HG03378 (cell line): ENCODE measurements around the gene OSM.
A peak's percentile ranks its signal among the peaks of the same experiment; 100 is the strongest.

ENCODE experiments used
- ATAC-seq: cut with Tn5 transposase; IDR thresholded peaks from one replicate; pipeline ENCODE4 v1.9.1; 2021; ENCODE audit warnings: mild to moderate bottlenecking, moderate library complexity; ENCODE audit not compliant: unreplicated experiment

OSM gene

DNA sequence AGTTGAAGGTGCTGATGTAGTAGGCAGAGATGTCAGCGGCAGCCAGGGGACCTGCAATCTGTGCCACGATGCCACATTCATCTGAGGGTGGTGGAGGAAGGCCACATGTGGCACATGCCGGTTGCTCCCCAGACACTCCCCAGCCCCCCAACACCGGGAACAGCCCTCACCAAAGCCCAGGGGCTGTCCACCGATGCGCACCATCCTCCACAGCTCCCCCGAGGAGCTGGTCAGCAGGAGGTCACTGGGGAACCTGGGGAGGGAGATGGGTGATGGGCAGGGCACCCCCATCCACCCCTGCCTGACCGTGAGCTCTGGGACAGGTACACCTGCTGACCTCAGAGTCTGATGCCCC lies 19.2 kb upstream of the OSM start:
- ATAC-seq: no peak

DNA sequence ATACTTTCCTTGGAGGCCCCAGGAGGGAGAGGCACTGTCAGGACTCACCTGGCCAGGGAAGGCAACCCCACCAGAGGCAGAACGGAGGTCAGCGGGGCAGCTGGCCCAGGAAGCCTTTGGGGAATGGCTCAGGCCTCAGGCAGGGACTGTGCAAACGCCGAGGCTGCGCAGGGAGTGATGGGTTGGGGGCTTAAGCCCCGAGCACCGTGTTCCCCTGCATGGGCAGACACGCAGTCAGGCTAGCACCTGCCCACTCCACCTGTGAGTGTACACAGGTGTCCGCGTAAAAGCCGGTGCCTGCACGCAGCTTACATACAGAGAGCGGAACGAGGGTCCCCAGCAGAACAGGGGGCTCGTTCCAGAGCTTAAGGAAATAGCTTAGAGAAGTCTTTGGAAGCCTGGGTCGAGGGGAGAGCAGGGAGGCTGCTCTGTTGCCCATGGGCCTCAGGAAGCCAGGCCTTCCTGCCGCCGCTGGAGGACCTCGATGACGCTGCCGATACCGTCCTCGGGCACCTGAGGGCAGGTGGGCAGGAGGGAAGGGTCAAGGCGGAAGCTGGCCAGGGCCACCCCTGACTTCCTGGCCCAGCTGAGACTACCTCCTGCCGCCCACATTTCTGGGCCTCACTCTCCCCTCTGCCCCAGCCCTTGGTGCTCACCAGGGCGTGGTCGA lies 18.7 kb upstream of the OSM start:
- ATAC-seq: no peak

DNA sequence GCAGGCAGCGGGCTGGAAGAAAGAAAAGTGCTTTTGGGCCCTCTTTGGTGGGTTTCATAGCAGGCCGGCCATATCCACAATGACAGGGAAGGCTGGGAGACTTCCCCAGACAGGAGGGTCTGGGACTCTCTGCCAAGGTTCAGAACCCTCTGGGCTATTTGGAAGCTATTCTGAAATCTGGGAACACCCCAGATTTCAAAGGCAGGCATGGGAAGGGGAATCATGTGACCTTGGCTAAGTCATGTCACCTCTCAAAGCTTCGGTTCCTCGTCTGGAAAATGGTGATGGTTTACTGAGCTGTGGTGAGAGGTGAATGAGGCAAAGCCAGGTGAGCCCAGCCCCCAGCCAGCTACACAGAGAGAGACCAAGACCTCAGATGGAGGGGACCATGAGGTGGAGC lies 18.0 kb upstream of the OSM start:
- no peak for ATAC-seq

DNA sequence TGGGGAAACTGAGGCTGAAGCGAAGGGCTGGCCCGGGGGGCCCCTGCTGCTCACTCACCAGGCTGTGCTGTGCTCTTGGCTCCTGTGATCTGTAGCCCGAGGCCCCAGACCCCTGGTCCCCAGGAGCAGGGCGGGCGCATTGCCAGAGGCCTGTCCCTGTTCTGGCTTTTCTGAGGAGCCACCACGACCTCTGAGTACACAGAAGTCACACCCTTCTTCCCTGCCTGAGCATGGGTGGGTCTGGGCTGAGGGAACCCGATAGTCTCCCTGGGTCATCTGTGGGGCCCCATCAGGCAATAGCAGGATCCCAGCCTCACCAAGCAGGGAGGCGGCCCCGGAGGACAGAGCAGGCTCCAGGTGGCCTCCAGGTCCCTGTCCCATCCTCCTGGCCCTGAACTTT lies 17.5 kb upstream of the OSM start:
- ATAC-seq: no peak

DNA sequence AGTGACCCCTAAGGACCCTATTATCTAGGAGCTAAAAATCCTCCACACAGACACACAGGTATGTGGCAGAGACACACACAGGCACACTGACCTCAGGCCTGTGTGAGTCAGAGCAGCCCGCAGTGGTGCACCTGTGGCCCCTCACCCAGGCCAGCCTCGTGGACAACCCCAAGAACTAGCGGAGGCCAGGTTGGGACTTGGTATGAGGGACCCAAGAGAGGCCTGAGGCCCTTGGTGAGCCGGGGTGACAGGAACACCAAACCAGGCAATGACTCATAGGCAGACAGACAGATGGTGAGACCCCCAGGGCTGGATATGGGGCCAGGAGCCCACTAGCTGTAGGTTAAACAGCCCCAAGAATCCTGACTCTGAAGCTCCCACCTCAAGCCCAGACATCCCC lies 16.7 kb upstream of the OSM start:
- no peak for ATAC-seq

DNA sequence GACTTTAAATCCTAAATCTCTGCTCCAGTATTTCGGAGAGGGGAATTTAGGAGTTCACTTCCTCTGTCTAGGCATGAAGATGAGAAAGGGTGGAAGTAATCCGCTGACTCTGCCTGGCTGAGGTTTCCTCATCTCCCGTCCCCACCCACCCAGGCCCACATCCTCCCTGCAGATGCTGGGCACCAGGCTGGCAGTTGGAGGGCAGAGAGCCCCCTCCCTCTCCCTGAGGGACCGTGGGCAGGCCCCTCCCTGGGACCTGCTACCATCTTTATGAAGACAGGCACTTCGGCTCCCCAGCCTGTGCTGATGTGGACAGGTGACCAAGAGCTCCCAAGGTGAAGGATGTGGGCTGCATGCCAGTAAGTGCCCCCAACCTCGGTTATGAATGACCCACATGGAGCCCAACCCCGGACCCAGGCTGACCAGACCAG lies 16.0 kb upstream of the OSM start:
- no peak for ATAC-seq

DNA sequence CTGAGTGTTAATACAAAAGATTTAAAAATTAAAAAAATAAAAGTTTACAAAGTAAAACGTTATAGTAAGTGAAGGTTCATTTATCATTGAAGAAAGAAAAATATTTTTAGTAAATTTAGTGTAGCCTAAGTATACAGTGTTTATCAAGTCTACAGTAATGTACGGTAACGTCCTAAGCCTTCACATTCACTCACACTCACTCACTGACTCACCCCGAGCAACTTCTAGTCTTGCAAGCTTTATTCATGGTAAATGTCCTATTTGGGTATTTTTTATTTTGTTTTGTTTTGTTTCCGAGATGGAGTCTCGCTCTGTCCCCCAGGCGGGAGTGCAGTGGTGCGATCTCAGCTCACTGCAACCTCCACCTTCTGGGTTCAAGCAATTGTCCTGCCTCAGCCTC lies 13.9 kb upstream of the OSM start:
- no peak for ATAC-seq

DNA sequence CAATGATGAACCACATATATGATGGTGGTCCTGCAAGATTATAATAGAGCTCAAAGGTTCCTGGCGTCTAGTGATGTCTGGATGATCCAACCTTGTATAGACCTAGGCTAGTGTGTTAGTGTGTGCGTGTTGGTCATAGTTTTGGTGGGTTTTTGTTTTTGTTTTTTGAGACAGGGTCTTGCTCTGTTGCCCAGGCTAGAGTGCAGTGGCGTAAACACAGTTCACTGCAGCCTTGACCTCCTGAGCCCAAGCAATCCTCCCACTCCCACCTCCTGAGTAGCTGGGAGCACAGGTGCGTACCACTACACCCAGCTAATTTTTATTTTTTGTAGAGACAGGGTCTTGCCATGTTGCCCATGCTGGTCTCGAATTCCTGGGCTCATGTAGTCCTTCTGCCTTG lies 13.3 kb upstream of the OSM start:
- ATAC-seq: no peak

DNA sequence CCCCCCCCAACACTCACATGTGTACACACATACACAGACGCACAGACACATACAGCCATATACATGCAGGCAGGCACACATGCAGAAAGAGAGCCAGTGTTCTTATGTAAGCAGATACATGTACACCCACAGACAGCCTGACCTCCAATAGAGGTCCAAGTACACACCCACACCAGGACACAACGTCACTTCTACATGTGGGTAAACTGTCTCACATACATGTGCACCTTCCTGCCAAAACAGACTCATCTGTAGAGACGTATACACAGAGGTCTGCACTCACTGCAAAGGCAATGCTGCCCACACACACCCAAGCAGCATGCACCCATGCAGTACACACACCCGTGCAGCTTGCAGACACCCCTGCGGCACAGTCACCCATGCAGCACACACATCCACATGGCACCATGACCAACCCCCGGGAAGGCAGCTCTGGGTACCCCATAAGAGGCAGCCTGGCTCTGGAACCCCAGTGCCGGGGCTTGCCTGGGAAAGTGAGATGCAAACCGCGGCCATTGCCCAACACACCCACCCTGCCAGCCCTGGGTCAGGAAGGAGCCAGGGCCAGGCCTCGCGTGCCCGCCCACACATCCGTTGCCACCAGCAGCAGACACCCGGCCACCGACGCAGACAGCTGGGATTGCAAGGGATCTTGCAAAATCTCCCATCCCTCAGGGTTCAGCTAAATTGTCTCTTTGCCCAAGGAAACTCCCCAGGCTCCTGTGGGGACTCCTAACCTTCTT lies 12.6 kb upstream of the OSM start:
- ATAC-seq: no peak

DNA sequence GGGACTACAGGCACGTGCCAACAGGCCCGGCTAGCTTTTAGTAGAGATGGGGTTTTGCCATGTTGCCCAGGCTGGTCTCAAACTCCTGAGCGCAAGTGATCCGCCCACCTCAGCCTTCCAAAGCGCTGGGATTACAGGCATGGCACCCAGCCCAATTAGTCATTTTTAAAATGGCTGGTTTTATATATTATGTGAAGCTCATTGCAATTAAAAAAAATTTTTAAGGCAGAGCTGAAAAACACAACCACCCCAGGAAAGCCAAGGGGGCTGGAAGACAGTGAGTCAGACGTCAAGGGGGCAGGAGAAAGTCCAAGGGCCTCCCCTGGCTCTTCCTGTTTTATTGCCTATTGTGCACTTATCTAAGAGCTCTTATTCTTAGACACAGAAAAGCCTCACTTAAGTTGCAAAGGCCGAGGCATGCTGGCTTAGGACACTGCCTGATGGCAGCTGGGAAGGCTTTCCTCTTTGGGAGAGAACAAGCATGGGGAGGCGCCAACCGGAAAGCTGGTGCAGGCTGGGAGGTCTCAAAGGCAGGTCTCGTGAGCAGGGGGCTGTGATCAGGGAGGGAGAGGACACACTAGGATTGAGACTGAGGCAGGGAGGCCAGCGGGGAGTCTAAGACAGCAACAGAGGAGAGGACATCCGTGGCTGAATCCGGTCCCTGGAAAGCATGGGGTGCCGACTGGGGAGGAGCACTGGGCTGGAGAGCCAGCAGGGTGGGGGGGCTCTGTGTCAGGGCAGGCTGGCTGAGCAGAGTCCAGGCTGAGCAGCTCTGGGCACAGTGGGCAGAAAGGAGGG lies 11.1 kb upstream of the OSM start:
- ATAC-seq: no peak

DNA sequence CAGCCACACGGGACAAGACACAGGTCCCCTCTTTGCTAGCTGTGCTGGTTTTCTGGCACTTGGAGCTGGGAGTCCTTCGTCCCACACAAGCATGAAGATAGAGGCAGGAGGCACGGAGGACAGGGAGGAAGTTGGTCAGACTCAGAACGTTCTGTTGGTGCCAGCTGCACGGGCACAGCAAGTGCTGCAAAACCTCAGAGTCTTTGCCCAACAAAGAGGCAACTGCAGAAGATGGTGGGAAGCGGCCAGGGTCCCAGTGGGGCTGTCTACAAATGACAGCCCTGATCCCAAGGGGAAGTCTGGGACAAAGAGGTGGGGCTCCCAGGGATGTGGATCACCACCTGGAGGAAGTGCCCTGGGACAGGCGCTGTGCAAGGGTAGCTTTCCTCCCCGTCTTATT lies 9.4 kb upstream of the OSM start:
- ATAC-seq: no peak

DNA sequence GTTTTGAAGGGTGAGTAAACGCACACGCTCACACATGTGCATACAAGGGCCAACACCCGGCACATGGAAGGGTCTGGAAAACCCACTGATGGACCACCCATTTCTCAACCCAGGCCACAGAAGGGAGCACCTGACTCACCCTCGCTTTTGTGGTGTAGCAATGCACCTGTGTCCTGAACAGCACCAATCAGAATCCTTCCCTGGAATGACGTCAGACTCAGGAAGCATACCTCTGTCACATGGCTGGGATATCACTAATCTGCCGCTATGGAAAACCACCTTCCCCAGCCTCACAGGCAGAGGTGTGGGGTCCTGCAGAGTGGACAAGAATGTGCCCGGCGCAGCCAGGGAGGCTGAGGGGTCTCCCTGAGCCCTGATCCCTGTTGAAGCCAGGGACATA lies 9.0 kb upstream of the OSM start:
- no peak for ATAC-seq

DNA sequence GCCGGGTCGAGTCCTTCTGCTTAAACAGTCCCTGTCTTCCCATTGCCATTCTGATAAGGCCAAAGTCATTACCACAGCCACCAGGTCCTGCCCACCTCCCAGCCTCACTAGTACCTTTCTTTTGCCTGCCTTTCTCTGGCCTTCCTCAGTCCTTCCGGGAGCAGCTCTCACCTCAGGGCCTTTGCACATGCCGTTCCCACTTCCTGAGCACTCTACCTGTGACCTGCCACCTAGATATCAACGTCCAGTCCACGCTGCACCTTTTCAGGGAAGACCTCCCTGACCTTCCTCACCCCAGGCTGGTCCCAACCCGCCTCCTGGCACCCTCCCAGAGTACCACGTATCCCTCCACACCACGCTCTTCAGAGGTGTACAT lies 7.8 kb upstream of the OSM start:
- ATAC-seq: no peak

DNA sequence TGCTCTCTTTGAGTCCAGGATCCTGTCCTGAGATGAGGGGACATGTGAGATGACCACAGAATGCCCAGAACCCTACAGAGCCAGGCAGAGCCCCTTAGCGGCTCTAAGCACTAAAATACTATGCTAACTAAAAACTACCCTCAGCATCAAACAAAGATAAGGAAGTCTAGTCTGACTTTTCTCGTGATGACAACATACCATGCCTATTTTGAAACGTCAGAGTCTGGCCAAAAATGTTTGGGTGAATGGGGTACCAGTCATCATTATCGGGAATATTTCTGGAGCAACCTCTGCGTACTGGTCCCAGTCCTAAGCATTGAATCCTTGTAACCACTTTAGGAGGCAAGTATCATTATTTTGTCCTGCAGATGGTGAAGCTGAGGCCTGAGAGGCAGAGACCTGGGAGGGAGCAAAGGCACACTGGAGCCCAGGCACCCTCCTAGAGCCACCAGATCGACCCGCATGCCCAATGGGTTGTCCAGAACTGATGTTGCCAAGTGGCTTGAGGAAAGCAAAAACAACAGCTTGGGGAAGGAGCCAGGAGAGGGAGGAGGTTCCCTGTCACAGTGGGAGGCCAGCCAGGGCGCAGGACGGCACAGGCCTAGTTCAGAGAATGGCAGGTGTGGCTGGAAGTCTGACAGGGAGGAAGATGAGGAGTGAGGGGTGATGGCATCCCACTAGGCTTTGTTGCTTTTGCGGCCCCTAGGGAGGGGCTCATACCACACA lies 7.2 kb upstream of the OSM start:
- no peak for ATAC-seq

DNA sequence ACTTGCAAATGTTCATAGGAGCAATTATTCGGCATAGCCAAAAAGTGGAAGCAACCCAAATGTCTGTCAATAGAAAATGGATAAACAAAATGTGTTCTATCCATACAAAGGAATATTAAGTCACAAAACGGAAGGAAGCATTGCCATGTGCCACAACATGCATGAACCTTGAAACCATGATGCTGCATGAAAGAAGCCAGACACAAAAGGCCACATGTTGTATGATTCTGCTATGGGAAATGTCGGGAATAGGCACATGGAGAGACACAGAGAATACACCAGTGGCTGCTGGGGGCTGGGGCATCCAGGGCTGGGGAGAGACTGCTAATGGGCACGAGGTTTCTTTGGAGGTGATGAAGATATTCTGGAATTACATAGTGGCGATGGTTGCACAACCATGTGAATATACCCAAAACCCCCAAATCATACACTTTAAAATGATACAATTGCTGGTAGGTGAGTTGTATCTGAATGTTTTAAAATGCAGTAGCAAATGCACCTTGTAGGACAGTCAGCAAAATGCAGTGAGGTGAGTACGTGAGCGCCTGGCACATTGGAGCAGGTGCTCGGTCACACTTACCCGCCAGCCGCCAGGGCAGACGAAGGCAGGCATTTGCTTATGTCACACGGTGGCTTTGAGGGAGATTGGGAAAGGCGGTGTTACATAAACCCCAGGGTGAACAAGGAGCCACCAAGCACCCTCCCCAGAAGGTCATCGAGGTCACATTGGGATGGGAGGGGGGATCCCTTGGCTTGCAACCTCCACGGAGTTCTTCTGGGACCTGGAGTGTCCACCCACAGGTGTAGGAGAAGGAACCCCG lies 6.3 kb upstream of the OSM start:
- ATAC-seq: no peak

DNA sequence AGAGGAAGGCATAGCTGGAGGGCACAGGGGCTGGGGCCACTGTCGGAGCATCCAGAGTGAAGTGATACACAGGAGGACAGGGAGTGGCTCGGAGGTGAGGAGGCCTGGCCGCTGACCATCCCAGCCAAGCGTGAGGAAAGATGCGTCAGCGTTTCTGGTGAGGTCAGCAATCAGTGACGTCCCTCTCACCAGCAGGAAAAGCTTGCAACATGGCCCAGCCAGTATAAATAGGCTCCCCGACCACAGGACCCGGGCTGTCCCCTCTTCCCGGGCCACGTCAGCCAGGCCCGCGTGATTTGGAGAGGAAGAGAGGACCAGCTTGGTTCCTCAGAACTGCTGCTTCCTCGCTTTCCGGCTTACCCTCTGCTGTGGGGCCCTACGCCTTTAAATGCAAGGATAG lies 4.2 kb upstream of the OSM start:
- no peak for ATAC-seq

DNA sequence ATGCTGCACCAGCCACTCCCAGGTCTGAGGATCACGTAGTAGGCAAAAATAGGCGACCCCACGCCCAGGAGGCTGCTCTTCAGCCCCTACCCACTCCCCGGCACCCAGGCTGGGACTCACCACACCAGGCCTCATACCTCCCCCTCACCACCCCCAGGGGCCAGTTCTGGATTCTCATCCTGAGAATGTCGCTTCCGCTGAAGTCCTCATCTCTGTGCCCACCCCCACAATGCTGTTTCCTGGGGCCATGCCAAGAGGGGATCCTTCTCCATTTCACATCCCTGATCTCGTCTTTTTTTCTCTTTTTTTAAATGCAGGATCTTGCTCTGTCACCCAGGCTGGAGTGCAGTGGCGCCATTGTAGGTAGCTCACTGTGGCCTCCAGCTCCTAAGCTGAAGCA lies 1.7 kb upstream of the OSM start:
- no peak for ATAC-seq

DNA sequence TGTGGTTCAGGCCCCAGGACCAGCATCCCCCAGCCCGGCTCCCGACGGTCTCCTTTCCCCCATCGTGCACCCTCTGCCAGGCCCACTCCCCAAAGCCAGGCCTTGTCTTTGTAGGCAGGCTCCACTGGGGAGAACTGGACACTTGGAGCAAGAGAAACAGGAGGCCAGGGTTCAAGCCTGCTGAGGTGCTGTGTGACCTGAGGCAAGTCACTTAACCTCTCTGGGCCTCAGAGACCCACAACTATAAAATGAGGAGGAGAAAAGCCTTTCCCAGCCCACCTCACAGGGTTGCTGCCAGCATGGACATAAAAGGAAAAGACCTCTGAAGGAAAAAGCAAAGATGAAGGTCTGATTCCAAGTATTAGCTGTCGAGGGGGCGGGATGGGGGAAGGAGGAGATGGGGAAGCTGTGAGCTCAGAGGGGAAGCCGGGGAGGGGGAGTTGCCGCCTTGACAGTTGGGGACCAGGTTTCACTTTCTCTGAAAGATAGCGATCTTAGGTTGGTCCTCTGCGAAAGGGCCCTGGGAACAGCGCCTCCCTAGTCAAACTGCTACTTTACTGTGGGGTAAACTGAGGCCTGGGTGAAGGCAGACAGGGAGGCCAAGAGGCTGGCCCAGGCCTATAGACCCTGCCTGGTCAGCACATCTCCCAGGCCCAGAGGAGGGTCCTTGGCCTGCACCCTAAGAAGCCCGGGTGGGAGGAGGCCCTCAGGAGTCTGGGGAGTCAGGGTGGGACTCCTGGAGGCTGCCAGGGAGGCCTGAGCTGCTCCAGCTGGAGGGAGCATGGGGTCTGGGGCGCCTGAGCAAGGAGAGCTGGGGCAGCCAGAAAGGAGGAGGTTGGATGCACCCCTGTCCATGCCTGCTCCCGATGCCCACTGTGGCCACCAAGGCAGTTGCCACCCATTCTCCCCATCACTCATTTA lies 991 bp upstream of the OSM start:
- ATAC-seq: no peak

DNA sequence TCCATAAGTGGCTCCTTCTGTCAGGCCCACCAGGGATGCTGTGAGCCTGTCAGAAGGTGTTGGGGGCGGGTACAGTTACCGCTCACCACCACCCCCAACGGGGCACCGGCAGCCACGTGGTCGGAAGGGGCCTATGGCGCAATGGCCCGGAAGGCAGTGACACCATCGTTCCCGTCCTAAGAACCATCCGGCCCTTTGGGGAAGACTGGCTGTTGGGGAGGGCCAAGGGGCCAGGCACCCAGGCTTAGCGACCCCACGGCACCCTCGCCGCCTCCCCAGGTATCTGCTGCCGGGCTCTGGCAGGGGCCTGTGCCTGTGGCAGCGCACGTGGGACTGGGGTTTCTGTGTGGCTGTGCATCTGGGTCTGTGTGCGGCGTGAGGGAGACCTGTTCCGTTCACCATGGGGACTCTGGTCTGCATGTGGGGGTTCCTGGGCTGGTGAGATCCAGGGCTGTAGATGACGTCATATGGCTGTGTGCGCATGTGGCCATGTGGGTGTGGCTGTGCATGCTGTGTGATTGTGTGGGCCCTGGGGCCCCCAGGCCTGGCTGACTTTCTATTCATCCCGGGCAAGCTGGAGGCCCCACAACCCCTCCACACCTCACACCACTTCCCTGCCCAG lies 717 bp downstream of the OSM start:
- ATAC-seq: peak; percentile 52
